HEK293T (cell line): ENCODE measurements around the gene HK1.

Experiments
- ARNT ChIP-seq: fragments of 450-650 bp; IDR thresholded peaks from 2 replicates; pipeline ENCODE4 v1.6.1; 2017; ENCODE audit warnings: mild to moderate bottlenecking
- BHLHE40 ChIP-seq: fragments of 450-650 bp; IDR thresholded peaks from 2 replicates; pipeline ENCODE4 v1.6.1; 2016; ENCODE audit warnings: mild to moderate bottlenecking, moderate library complexity, borderline replicate concordance
- ELF4 ChIP-seq: fragments of 450-650 bp; IDR thresholded peaks from 2 replicates; pipeline ENCODE4 v1.6.1; 2017; ENCODE audit warnings: antibody characterized with exemption
- FOXA1 ChIP-seq: fragments of 450-650 bp; IDR thresholded peaks from 2 replicates; pipeline ENCODE4 v1.6.1; 2016; ENCODE audit warnings: mild to moderate bottlenecking
- FOXK2 ChIP-seq: fragments of 450-650 bp; IDR thresholded peaks from 2 replicates; pipeline ENCODE4 v1.6.1; 2016; ENCODE audit warnings: mild to moderate bottlenecking
- FOXM1 ChIP-seq: fragments of 450-650 bp; IDR thresholded peaks from 2 replicates; pipeline ENCODE4 v1.6.1; 2017; ENCODE audit warnings: mild to moderate bottlenecking, borderline replicate concordance
- HDGF ChIP-seq: fragments of 450-650 bp; IDR thresholded peaks from 2 replicates; pipeline ENCODE4 v1.6.1; 2017; ENCODE audit warnings: antibody characterized with exemption, borderline replicate concordance
- L3MBTL2 ChIP-seq: fragments of 450-650 bp; conservative IDR thresholded peaks from 2 replicates; pipeline ENCODE4 v1.6.1; 2016; ENCODE audit warnings: mild to moderate bottlenecking
- PKNOX1 ChIP-seq: fragments of 450-650 bp; IDR thresholded peaks from 2 replicates; pipeline ENCODE4 v1.6.1; 2016
- SP1 ChIP-seq: fragments of 450-650 bp; IDR thresholded peaks from 2 replicates; pipeline ENCODE4 v1.6.1; 2017
- SUZ12 ChIP-seq: fragments of 450-650 bp; IDR thresholded peaks from 2 replicates; pipeline ENCODE4 v1.6.1; 2016; ENCODE audit warnings: mild to moderate bottlenecking
- TARDBP ChIP-seq: fragments of 450-650 bp; IDR thresholded peaks from 2 replicates; pipeline ENCODE4 v1.6.1; 2016
- ZNF384 ChIP-seq: fragments of 450-650 bp; IDR thresholded peaks from 2 replicates; pipeline ENCODE4 v1.6.1; 2016

DNA sequence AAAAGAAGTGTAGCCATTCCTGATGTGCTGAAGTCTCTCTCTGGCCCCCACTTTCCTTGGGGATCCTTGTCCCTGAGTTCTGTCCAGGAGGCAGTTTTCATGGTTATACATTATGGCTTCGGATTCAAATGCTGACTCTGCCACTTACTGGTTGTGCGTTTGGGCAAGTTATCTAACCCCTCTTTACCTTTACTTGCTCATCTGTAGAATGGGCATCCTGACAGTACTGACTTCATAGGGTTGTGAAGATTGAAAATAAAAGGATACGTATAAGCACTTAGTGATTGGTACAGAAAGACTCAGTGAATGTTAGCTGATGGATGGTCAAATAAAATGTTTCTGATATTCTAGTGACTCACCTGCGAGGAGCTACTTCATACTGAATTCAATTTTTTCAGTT is 73.3 kb downstream of the HK1 start:
- TF ChIP-seq FOXA1 = no peak
- no peak for TF ChIP-seq ZNF384
- TF ChIP-seq SP1 = no peak
- no peak for TF ChIP-seq PKNOX1
- no peak for TF ChIP-seq ELF4
- no peak for TF ChIP-seq ARNT
- no peak for TF ChIP-seq SUZ12
- no peak for TF ChIP-seq L3MBTL2
- no peak for TF ChIP-seq BHLHE40
- TF ChIP-seq TARDBP = no peak
- TF ChIP-seq FOXK2 = no peak
- TF ChIP-seq HDGF = no peak
- TF ChIP-seq FOXM1 = no peak
